Fibroblast of skin of left quadriceps (primary cell): ENCODE data around the gene MRPL17.

Experiments used
- DNase-seq, 2 experiments: peaks; one replicate each; pipeline ENCODE4 v3.0.0-alpha.2; 2013; ENCODE audit warnings: low read depth in 2 of 2

The MRPL17 gene

GRCh38 chr11:6633422-6634408 is 49.4 kb downstream of the MRPL17 start:
- no peak for DNase-seq

GRCh38 chr11:6632116-6633073 is 50.7 kb downstream of the MRPL17 start:
- DNase-seq: no peak

GRCh38 chr11:6631361-6631890 is 51.7 kb downstream of the MRPL17 start:
- no peak for DNase-seq

- DNase-seq: no peak
Measured at GRCh38 chr11:6630632-6631291, 52.4 kb downstream of the MRPL17 start.
